Measurements from ENCODE around the gene RMI1.

DNA sequence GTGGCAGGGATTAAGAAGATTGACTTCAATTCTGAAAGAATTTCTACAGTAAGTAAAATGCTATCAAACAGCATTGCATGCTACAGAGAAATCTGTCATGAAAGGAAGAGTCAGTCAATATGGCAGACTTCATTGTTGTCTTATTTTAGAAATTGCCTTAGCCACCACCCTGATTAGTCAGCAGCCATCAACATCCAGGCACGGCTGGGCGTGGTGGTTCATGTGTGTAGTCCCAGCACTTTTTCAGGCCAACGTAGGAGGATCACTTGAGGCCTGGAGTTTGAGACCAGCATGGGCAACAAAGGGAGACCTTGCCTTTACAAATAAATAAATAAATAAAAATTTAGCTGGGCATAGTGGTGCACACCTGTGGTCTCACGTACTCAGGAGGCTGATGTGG, 46.6 kb downstream of the RMI1 start:
- TF ChIP-seq, protein P1, sequence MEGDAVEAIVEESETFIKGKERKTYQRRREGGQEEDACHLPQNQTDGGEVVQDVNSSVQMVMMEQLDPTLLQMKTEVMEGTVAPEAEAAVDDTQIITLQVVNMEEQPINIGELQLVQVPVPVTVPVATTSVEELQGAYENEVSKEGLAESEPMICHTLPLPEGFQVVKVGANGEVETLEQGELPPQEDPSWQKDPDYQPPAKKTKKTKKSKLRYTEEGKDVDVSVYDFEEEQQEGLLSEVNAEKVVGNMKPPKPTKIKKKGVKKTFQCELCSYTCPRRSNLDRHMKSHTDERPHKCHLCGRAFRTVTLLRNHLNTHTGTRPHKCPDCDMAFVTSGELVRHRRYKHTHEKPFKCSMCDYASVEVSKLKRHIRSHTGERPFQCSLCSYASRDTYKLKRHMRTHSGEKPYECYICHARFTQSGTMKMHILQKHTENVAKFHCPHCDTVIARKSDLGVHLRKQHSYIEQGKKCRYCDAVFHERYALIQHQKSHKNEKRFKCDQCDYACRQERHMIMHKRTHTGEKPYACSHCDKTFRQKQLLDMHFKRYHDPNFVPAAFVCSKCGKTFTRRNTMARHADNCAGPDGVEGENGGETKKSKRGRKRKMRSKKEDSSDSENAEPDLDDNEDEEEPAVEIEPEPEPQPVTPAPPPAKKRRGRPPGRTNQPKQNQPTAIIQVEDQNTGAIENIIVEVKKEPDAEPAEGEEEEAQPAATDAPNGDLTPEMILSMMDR (IDR thresholded peaks at IDR 0.05) = no peak
- no peak for TF ChIP-seq POLR2A (IDR thresholded peaks at IDR 0.05)

Data from body of pancreas (tissue), 4 donors.